HG03432 (cell line): ENCODE measurements around the gene POU5F1.

Source experiments
- ATAC-seq: cut with Tn5 transposase; IDR thresholded peaks from one replicate; pipeline ENCODE4 v1.9.1; 2021; ENCODE audit warnings: mild to moderate bottlenecking, moderate library complexity; ENCODE audit not compliant: unreplicated experiment

Gene POU5F1

GRCh38 chr6:31144296-31144969 is 26.0 kb downstream of the POU5F1 start:
- ATAC-seq, result no peak

DNA sequence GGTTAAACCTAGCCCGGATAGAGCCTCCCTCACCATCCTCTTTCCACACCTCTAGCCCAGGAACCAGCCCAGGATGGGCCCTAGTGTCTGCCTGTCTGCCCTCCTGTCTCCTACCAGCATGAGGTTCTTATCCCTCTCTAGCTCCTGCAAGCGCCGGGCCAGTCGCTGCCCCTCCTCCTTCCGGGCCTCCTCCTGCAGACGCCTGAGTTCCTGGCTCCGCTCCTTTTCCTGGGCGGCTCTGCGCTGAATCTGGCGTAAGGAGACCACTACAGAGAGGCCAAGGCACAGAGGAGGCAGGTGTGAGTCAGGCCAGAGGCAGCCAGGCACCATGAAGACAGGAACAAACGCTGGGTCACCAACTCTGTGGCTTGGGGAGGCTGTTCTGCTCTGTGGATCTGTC is 27.3 kb downstream of the POU5F1 start:
- ATAC-seq, result no peak

GRCh38 chr6:31142361-31142761 is 28.1 kb downstream of the POU5F1 start:
- ATAC-seq, result no peak

DNA sequence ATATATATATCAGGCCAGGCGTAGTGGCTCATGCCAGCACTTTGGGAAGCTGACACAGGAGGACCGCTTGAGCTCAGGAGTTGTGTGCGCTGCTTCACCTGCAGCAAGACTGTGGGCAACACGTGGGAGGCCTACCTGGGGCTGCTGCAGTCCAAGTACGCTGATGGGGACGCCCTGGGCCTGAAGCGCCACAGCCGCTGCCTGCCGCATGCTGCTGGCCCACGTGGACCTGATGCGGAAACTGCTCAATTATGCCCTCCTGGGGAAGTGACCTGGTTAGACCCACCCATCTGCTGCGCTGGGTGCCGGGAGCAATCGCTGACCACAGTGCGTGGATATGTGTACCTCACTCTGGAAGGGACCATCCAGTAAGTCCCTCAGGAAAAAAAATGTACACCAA is 29.8 kb downstream of the POU5F1 start:
- ATAC-seq, result no peak

GRCh38 chr6:31139599-31139998 is 30.9 kb downstream of the POU5F1 start:
- no peak for ATAC-seq

DNA sequence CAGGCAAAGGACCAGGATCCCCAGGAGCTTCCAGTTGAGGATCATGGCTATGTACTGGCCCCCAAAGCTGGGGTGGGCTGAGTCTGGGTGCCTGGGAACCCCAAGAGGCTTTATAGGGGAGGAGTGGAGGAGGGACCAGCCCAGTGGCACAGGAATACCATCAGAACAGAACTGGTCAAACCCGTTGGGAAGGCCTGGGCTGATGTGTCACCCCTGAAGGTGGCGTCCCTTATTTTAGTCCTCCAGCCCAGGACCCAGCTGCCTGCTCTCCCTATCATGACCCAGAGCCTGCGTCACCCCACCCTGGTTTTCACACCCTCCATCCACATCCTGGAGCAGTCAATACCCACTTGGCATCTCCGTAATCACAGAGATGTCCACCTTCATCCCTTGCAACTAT is 31.5 kb downstream of the POU5F1 start, which contains the start of gene PSORS1C2:
PSORS1C2 (minus strand) TSS at position 85 of the 400 bp plus-strand sequence; CDS start at position 45, 40 bp downstream.
- ATAC-seq, result no peak

GRCh38 chr6:31135710-31136109 is 34.8 kb downstream of the POU5F1 start:
- ATAC-seq, result no peak

DNA sequence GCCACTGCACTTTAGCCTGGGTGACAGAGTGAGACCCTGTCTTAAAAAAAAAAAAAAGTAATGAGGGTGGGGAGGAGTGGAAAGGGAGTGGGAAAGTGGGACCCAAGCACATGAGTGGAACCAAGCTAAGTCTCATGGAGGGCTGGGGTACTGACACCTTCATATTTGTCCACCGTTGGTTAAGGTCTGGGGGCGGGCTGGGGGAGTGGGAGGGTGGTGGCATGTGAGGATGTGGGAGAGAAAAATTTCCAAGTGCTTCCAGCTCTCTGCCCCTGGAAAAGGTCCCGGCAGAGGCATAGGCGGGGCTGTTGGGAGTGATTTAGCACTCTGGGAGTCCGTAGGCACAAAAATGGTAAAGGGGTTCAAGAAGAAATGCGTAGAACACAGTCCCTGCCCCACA is 37.7 kb downstream of the POU5F1 start:
- ATAC-seq, result no peak

GRCh38 chr6:31131595-31131994 is 38.9 kb downstream of the POU5F1 start:
- ATAC-seq, result no peak

- ATAC-seq, result no peak
Observed at GRCh38 chr6:31130751-31131150, 39.7 kb downstream of the POU5F1 start.

GRCh38 chr6:31129130-31129529 is 41.4 kb downstream of the POU5F1 start:
- ATAC-seq, result no peak

GRCh38 chr6:31128093-31128676 is 42.3 kb downstream of the POU5F1 start:
- no peak for ATAC-seq

GRCh38 chr6:31126396-31127175 is 43.9 kb downstream of the POU5F1 start:
- ATAC-seq, result no peak

DNA sequence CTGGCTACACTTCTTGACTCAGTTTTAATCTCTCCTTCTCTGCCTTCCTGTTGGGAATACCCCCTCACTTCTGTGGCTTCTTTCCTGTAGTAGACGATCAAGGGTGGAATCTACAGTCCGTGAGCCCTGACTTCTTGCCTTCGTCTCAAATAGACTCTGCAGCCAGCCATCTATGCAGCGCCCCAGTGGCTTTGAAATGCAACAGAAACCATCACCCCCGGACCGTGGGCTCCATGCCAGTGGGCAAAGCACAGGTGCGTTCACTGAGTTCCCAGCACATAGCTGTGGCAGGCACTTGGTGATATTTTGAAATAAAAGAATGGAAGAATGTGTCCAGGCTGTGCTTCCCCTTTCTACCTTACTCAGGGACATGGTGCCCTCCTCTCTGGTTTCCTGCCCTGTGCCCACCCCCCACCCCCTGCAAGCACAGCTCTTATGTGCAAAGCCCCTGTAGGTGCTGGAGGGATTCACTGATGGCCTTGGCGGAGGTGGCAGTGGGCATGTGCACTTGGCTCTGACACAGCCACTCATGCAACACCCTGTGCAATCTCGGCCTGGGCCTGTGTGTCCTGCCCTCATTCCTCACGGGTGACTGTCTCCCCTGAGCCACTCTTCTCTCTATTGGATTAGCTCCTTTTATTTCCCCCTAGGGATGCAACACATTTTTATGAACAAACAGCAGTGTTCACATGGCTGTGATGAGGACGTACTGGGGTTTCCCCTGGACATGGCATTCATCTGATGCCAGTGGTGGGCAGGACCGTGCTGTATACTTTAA is 44.7 kb downstream of the POU5F1 start:
- ATAC-seq, result no peak

DNA sequence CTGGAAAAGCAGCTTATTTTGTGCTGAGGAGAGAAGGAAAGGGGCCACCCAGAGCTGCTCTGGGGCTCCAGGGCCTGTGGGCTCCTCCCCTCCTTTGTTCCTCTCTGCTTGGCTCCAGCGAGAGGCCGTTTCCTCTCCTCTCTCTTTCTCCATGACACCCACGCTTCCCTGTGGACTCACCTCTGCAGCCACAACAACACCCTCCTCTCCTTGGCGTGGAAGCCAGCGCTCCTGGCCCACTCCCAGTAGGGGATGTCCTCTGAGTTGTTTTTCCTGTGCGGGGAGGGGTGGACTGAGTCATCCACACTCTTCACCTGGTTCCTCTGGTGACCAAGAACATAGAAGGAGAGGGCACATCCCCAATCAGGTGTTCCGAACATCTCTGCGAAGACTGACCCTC is 45.3 kb downstream of the POU5F1 start:
- no peak for ATAC-seq

- ATAC-seq, result no peak
Observed at GRCh38 chr6:31122791-31123706, 47.4 kb downstream of the POU5F1 start.

DNA sequence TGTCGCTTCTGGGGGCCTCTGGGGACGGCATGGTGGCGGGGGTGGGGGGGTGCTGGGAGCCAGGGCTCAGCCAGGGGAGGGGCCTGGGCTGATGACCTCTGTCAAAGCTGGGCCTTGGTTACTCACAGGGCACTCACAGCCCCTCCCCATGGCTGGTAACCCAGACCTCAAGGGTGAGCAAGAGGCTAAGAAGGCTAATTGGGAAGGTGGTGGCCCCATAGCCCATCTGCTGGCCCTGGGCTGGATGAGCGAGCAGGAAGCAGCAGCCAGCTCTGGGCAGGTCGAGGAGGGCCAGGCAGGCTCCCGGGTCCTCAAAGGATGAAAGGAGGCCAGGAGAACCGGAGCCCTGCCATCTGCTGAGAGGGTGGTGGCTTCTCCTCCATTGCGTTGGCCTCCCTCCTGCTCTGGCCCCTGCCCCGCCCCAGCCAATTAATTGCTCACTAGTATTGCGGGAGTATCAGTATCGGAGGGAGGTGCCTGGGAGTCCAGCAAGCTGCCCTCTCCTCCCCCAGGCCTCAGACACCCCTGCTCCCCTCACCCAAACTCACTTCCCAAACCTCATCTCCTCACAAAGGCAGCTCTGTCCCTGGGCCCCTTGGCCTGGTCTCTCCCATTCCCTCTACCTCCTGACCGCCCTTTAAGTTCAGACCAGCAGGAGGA is 49.2 kb downstream of the POU5F1 start:
- no peak for ATAC-seq

DNA sequence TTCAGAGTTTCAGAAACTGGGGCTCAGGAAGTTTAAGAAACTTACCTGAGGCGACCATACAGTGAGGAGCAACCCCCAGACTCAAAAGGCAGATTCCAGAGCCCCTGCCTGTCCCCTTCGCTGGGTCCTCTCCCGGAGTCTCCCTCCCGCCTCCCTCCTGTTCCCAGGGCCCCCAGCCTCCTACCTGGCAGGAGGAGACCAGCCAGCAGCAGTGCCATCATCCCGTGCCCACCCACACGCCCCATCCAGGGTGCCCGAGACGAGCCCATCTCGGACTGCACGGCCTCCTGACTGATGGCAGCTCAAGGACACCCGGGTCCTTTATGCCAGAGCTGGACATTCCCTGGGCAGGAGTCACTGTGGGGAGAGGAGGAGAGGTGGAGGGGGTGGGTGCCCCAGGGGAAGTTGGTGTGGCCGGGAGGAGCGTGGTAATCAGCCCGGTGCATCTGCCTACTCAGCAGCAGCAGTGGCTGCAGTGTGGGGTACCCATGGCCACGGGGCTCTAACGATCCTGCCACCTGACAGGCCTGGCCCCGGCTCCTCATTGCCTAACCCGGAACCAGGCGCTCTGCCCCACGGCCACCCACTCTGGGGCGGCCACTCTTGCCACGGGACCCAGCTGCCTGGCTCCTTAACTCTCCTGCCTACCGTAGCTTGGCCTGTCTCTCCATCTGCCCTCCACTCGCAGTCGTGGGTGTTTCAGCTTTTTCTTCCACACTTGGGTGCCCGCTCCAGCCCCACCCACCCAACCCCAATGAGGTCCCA is 50.1 kb downstream of the POU5F1 start, which contains the start of gene CDSN:
CDSN (minus strand) TSS at position 296 of the 765 bp plus-strand sequence; CDS start at position 269, 27 bp downstream.
- ATAC-seq, result no peak

- no peak for ATAC-seq
Observed at GRCh38 chr6:31118178-31118577, 52.3 kb downstream of the POU5F1 start.
